ENCODE results near the gene XPC.
"Not testable (repeated sequence)": the region's sequence is repeated elsewhere in the genome, so short reads cannot be mapped to it uniquely, and the experiment has no call there.

The XPC gene

GRCh38 chr3:14178247-14179113 lies at the start of gene XPC, which contains the start of gene LSM3:
TSS of gene XPC (minus strand) at chr3:14178601. CDS start at chr3:14178568, 33 bp downstream.
TSS of gene LSM3 (plus strand) at chr3:14178817. CDS start at chr3:14178861, 44 bp downstream.
- peak; percentile 99 for DNase-seq

GRCh38 chr3:14227856-14228255 lies 49.5 kb upstream of the XPC start:
- DNase-seq: no peak

DNA sequence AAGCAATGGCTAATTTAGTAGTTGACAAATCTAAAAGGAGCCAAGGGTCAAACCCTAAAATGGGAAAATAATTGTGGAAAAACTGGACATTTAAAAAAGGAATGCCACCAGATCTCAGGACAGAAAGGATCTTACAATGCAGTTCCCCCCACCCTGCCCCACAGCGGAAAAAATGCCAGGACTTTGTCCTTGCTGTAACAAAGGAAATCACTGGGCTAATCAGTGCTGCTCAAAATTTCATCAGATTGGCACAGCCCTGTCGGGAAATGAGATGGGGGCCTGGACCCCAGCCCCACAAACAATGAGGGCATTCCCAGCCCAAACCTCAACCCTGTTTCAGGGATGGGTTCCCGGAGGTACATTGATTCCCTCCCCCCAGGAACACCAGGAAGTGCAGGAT lies 48.0 kb upstream of the XPC start:
- DNase-seq: not testable (repeated sequence)

DNA sequence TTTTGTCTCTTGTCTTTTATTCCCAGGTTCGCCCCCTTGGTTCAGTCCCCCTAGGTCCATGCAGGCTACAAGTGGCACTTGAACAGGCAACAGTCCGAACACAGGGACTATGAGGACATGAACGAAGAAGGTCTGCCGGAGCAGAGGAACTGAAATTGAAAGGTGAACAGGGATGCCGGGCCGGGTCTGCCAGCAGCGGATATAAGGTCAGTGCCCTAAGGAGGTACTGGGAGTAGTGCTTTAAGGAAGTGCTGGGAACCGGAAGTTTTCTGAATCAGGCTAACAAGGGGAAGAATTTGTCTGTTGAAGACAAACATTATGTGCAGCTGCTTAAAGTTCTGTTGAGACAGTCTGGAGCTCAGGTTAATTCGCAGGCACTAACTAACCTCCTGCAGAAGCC lies 47.0 kb upstream of the XPC start:
- no peak for DNase-seq

DNA sequence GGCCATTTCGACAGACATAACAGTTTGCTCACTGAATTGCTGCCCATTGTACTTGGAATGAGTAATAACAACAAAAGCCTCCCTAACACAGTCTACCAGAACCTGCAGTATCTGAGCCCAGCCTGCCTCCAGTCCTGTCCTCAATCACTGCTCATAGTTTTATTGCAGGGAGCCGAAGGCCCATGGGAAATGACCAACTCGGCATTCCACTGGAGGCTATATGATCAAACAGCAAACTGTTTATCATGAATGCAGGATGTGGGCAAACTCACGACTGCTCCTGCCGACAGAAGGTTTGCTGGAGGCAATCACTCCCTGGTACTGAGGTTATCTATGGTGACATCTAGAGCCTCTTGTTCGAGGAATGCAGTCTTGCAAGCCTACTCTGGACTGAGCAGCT lies 46.5 kb upstream of the XPC start:
- DNase-seq: no peak

GRCh38 chr3:14223595-14223994 lies 45.2 kb upstream of the XPC start:
- no peak for DNase-seq

- DNase-seq: no peak
Measured at GRCh38 chr3:14222900-14223594, 44.6 kb upstream of the XPC start.

DNA sequence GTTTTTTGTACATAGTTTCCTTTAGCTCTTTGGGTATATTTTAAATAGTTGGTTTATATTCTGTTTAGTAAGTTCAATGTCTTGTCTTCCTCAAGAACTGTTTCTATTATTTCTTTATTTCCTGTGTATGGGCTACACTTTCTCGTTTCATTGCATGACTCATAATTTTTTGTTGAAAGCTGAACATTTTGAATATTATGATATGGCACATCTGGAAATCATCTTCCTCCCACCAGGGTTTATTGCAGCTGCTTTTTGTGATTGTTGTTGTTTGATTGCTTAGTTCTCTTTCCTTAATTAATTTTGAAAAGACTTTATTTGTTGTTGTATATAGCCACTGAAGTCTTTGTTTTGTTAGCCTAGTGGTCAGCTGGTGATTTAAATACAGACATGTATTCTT lies 44.1 kb upstream of the XPC start:
- DNase-seq: no peak

DNA sequence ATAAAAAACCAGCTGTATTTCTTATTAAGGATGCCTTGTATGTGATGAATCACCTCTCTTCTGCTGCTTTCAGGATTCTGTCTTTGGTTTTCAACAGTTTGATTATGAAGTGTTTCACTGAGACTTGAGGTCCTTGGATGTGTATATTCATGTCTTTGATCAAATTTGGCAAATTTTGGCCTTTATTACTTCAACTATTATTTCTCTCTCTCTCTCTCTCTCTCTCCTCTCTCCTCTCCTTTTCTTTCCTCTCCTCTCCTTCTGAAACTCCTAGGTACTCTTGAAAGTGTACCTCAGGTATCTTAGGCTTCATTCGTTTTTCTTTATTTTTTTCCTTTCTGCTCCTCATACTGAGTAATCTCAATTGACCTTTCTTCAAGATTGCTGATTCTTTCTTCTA lies 43.5 kb upstream of the XPC start:
- no peak for DNase-seq

DNA sequence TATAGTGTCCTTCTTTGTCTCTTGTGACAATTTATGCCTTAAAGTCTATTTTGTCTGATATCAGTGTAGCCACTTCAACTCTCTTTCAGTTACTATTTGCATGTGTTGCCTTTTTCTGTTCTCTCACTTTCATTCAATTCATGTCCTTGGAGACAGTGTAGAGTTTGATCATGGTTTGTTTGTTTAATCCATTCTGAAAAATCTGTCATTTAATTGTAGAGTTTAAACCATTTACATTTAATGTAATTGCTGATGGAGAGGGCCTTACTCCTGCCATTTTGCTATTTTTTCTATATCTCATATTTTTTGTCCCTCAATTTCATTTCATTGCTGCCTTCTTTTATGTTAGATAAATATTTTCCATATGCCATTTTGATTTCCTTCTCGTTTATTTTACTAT lies 42.5 kb upstream of the XPC start:
- DNase-seq: no peak

DNA sequence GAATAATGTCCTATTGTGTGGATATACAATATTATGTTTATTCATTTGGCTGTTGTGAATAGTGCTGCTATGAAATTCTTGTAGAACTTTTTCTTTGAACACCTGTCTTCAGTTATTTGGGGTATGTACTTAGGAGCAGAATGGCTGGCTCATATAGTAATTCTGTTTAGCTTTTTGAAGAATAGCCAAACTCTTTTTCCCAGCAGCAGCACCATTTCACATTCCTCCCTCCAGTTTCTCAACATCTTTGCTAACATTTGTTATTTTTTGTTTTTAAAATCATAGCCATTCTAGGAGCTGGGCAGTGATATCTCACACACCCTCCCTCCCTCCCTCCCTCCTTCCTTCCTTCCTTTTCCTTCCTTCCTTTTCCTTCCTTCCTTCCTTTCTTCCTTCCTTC lies 40.0 kb upstream of the XPC start:
- DNase-seq: no peak

- DNase-seq: peak; percentile 23
Measured at GRCh38 chr3:14216257-14217048, 38.1 kb upstream of the XPC start.

DNA sequence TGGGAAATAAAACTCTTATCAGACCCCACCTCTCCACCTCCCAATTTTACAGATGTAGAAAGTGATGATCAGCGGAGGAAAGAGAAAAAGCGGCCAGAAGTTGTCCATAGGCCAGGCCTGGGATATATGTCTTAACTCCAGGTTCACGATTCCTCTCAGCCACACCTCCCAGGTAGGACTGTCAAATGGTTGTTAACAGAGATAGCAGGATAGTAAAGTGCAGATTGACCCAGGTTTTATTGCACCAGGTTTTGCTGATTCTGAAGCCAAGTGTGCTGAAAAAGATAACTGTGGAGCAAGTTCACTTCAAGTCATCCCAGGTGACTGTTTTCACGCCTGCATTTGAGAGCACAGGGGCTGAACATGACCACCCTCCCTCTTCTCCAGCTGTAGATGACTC lies 36.4 kb upstream of the XPC start:
- DNase-seq: no peak

- no peak for DNase-seq
Measured at GRCh38 chr3:14213066-14213774, 34.8 kb upstream of the XPC start.

DNA sequence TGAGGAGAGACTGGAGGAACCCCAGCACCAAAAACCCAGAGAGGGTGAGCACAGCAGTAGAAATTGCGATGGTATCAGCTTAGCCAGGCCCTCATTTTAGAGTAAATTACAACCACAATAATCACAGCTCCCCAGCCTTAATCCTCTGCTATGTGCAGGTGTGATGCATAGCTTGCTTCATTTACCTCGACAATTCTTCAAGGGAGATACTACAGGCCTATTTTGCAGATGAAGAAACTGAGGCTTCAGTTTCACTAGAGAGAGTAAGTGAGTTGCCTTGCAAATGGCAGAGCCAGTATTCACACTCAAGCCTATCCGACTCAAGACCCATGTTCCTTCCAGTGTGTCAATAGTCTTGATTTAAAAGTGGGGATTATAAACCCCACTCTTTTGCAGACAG lies 33.6 kb upstream of the XPC start:
- DNase-seq: no peak

- no peak for DNase-seq
Measured at GRCh38 chr3:14211621-14212020, 33.2 kb upstream of the XPC start.

DNA sequence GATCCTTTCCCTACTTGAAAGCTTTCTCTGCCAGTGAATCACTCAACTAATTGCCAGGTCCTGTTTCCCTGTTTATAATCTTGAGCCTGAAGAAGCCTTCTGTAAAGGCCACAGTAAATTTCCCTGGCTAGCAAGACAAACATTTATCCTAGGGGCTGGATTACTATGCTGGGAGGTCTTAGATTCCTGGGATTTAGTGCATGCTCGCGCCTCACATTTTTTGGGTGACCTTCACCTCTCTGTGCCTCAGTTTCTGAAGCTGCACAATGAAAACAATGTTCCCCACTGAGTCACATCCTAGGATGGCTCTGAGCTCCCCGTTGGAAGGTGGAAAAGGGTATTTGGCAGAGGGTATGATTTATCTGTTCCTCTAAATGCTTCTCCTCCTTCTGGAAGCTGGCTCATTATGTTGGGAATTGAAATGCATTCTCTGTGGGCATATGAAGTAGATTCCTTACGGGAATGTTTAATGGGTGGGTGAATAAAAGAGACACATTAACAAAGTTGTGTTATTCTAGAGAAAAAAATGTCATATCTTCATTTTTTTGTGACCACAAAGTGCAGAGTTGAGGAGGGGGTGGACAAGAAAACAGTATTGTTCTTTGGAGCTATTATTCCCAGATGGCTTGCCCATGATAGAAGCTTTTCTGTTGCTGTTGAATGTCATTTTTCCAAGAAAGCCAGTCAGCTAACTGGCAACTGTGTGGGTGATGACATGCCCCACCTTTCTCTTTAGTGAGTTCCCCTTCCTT lies 32.6 kb upstream of the XPC start:
- DNase-seq: no peak

DNA sequence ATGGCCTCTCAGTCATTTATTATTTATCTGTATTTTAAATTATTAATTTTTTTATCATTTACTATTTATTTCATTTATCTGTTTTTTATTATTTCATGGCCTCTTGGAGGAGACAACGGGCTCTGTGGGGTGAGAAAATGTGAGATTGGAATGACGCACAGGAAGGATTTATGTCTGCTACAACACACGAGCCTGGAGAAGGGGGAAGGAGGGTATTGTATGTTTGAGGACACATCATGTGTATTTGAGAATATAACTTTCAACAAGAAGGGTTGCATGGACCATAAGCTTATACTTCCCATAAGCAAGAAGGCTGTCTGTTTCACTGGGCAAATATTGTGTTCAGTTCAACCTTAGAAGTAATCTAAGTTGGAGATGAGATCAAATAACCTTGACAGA lies 31.9 kb upstream of the XPC start:
- DNase-seq: no peak

DNA sequence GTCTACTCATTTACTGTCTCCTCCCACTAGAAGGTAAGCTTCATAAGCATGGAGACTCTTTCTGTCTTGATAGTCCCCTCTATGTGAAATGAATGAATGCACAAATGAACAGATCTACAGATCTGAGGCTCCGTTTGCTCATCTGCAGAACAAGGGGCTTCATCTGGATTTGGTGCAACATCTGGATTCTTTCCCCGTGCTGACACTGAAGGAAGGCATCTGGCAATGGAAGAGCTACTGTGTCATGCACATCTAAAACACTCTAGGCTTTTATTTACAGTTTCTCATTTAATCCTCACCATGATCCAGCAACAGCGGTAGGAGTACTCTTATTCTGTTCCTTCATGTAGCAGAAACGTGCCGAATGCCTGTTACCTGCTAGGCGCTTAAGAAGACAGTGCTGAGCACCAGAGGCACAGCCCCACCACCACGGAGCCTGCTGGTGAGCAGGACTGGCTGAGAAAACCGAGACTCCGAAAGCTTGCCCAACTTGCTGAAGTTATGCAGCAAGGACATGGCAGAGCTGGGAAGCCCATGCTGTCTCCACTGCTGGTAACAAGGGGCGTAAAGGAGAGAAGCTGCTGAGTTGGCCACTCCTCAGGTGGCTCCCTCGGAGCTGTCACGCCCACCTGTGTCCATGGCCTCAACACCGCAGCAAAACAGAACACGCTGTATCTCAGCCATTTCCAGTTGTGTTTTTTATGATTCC lies 31.3 kb upstream of the XPC start:
- no peak for DNase-seq

GRCh38 chr3:14208977-14209394 lies 30.6 kb upstream of the XPC start:
- DNase-seq: no peak

GRCh38 chr3:14208168-14208567 lies 29.8 kb upstream of the XPC start:
- no peak for DNase-seq

All from CD4-positive, alpha-beta T cell treated with Interleukin-4 for 4 hours (primary cell).